Prostate gland (tissue), 2 donors: ENCODE results near the gene CETP.

Source experiments
- CTCF ChIP-seq, 4 experiments: fragments of 200-600 bp in 2 of 4; fragments of 450-650 bp in 2 of 4; sonication (generic) in 2 of 4; IDR thresholded peaks; 1 replicate in 3 of 4; 2 replicates in 1 of 4; pipeline ENCODE4 v1.5.1; 2016 to 2019; ENCODE audit warnings: antibody characterized with exemption in 4 of 4, mild to moderate bottlenecking in 2 of 4, moderate library complexity in 2 of 4
- POLR2A ChIP-seq: fragments of 450-650 bp; IDR thresholded peaks from one replicate; pipeline ENCODE4 v1.6.1; 2016; ENCODE audit warnings: antibody characterized with exemption, mild to moderate bottlenecking
- POLR2AphosphoS5 ChIP-seq: sonication (generic); formaldehyde crosslinking; IDR thresholded peaks from one replicate; pipeline ENCODE4 v1.6.1; 2017; ENCODE audit warnings: antibody characterized with exemption

GRCh38 chr16:56989988-56990387 is 28.2 kb downstream of the CETP start:
- TF ChIP-seq CTCF (IDR thresholded peaks at IDR 0.05) (no peak), POLR2A (no peak), POLR2AphosphoS5 (no peak)
